ENCODE measurements around the gene TECPR2.

TECPR2 gene

DNA sequence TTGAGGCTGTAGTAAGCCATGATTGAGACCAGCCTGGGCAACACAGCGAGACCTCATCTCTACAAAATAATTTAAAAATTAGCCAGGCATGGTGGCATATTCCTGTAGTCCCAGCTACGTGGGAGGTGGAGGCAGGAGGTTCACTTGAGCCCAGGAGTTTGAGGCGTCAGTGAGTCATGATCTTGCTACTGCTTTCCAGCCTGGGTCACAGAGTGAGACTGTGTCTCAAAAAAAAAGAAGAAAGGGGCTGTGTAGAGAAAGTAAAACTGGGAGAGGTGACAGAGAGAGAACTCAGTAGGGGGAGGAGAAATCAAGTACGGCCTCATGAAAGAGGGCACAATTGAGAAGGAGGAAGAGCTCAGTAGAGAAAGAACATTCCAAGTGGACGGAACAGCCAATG is 12.4 kb downstream of the TECPR2 start:
- no peak for DNase-seq

GRCh38 chr14:102377696-102378095 is 15.0 kb downstream of the TECPR2 start:
- no peak for DNase-seq

DNA sequence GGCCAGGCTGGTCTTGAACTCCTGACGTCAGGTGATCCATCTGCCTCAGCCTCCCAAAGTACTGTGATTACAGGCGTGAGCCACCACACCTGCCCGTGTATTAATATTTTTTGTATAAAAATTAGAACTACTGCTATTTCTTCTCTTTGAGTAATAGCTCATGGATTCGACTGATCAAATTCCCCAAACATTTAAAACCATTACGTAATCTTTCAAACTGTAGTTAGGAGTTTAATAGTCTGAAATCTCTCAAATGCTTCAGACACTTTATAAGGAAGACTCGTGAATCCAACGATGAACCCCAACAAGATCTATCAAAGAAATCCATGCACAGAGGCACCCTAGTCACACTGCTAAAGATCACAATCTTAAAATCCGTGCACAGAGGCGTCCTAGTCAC is 16.1 kb downstream of the TECPR2 start:
- no peak for DNase-seq

DNA sequence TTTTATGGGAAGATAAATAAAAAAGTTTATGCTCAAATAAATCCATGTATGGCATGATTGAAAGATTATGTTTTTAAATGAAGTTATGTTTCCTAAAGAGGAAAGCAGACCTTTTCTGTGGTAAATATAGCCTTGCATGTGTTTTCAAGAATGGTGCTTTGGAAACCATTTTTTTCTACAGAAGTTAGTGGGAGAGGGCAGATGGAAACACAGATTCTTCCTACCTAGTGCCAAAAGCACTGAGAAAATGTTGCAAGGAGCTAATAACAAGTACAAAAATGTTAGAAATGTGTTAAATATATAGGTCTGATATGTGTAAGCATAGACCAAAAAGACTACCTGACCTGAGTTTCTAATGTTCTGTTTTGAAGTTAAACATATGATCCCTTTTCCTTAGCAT is 24.3 kb downstream of the TECPR2 start:
- no peak for DNase-seq

GRCh38 chr14:102389246-102389645 is 26.5 kb downstream of the TECPR2 start:
- DNase-seq, result no peak

DNA sequence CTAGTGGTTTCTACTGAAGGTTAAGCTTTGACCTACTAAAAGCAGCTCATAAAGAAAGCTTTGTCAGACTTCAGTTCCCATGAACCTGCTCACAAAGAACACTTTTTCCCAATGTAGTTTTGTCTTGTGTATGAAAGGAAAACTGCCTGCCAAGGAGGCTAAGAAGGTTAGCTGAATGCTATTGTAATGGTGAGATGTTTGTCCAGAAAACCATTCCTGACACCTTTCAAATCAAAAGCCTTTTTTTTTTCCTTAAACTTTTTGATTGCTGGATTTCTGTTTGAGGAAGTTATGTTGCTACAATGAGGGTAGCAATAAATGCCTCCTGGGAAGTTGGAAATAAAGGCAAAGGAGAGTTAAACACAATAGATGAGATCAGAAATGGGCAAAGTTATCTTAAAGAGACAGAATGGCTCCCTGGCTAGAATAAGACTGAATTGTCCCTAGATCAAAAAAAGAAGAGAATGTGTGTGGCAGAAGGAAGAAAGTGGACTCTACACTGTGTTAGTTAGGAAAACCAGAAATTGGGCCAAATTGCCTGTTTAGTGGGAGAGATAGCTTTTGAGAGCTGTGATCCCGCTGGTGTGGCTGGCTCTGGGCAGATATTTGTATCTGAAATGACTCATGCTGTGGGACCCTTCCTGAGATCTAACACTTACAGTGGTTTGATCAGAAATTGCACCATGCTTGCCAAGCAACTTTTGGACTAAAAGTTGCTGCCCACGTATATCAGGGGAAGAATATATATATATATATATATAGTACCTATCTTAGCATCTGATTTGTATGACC is 27.5 kb downstream of the TECPR2 start:
- no peak for DNase-seq

- no peak for DNase-seq
Measured at GRCh38 chr14:102392506-102392905, 29.8 kb downstream of the TECPR2 start.

- peak; percentile 25 for DNase-seq
Measured at GRCh38 chr14:102394717-102395375, 32.1 kb downstream of the TECPR2 start.

DNA sequence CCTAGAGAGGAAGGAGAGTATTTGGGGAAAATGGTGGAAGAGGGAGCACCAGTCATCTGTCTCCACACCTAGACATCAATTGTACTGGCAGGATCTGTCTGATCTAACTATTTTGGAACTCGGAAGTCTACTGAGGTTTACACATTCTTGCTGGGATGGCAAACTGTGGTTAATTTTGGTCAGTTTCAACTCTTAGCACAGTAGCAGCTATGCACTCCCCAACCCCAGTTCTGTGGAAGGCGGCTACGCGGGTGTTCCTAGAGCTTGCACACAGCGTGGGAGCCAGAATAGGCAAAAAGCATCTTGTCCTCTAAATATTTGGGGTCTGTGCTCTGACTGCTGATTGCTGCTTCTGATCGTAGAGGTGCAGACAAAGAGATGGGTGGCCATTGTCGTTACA is 33.8 kb downstream of the TECPR2 start:
- DNase-seq, result no peak

GRCh38 chr14:102403028-102403427 is 40.3 kb downstream of the TECPR2 start:
- no peak for DNase-seq

DNA sequence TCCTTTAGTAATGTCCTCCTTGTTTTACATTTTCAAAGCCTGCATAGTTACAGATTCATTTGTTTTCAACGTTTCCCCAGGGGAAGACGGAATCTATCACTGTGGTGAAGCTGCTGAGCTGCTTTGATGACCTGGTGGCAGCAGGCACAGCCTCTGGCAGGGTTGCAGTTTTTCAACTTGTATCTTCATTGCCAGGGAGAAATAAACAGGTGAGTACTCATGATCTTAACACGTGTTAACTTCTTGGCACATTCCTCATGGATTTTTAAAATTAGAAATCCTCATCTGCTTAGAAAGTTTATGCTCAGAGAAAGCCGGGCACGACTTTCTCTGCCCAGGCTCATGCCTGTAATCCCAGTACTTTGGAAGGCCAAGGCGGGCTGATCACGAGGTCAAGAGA is 44.5 kb downstream of the TECPR2 start:
- DNase-seq, result no peak

DNA sequence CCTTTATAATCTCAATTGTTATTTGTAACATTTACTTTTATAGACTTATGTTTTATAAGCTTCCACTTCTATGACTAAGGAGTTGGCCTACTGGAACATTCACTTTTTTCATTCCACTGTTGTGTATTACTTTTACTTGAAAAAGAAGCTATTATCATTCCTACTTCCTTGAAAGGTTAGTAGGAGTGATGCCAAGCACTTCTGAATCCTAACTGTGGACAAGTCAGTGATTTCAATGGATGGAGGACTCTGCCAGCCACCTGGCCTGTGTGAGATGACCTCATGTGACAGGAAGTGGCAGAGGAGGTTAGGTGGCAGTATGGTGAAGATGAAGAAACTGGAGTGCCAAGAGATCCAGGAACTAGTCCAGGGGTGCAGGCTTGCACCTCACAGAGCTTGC is 46.0 kb downstream of the TECPR2 start:
- DNase-seq, result no peak

GRCh38 chr14:102415671-102416070 is 52.9 kb downstream of the TECPR2 start:
- DNase-seq, result no peak

- no peak for DNase-seq
Measured at GRCh38 chr14:102417001-102417431, 54.3 kb downstream of the TECPR2 start.

- DNase-seq, result no peak
Measured at GRCh38 chr14:102417646-102418045, 54.9 kb downstream of the TECPR2 start.

DNA sequence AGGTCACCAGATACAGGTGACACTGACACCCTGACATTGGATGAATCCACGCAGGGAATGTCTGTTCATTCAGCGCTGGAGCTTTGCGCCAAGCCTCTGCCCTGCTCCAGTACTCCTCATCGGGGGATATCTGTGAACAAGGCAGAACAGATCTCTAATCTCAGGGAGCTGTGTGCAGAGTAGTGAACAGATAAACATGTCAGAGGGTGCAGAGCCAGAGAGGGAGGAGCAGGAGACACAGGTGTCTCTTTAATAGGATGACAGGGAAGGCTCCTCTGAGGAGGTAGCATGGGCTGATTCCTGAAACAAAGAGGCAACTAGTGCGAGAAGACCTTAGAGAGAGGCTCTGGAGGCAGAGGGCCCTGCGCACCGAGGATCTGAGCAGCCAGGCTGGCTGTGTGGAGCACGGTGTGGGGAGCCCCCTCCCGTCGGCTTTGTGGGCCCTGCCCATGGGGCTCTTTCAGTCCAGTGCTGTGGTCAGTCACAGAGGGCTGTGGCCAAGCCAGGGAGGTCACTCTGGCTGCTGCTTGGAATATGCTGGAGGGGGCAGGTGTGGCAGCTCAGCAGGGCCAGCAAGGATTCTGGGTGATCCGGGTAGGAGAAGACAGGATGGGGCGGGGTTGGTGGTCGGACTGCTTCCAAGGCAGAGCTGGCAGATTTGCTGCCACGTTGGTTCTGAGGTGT is 55.6 kb downstream of the TECPR2 start:
- DNase-seq, result no peak

DNA sequence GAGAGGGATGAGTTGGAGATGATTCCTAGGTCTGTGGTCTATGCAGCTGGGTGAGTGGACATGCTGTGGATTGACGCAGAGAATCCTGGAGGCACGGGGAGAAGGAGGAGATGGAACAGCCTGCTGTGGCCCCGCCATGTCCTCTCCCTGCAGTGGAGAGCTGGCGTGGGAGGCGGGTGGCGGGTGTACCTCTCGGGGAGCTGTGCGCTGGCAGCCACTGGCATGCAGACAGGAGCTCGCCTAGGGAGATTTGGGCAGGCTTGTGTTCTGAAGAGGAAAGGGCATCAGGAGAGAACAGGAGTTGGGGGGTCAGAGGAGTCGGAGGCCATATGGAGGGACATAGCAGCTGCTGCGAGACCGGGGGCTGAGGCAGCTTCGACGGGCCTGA is 56.1 kb downstream of the TECPR2 start:
- no peak for DNase-seq

- DNase-seq, result no peak
Measured at GRCh38 chr14:102419276-102419675, 56.5 kb downstream of the TECPR2 start.

GRCh38 chr14:102419716-102420115 is 57.0 kb downstream of the TECPR2 start:
- no peak for DNase-seq

GRCh38 chr14:102421411-102422057 is 58.8 kb downstream of the TECPR2 start:
- DNase-seq, result no peak

GRCh38 chr14:102424520-102424919 is 61.8 kb downstream of the TECPR2 start:
- DNase-seq, result no peak

GRCh38 chr14:102424923-102425322 is 62.2 kb downstream of the TECPR2 start:
- DNase-seq, result no peak

DNA sequence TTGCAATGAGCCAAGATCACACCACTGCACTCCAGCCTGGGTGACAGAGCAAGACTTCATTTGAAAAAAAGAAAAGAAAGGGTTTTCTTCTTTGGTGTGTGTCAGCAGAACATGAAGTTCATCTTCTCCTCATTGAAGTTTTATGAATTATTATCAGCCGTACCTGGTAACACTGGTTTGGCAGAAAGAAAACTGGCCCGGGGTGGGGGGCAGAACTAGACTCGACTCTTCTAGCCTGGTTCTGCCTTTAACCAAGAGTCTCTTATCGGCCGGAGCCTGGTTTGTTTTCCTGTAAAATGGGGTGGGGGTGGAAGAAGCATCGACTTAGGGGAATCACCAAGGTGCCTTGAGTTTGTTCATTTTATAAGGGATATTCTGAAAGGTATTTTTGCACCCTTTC is 64.1 kb downstream of the TECPR2 start:
- DNase-seq, result no peak
